H1 (cell line): ENCODE measurements around the gene SLC15A4. TPM values are rescaled to one million over a fixed set of nuclear protein-coding genes. Genes with fewer than 3 reads are reported as not detected.

ENCODE experiments used
- CTCF ChIA-PET: fragments of 300-600 bp; sonication (Branson Sonifier 250); formaldehyde crosslinking; loops from one replicate; lab custom pipeline; 2021; ENCODE audit not compliant: partially characterized antibody; lab: Charles Lee
- POLR2A ChIA-PET: fragments of 300-600 bp; sonication (Branson Sonifier 250); formaldehyde crosslinking; loops from one replicate; lab custom pipeline; 2021; ENCODE audit warnings: inconsistent platforms; ENCODE audit not compliant: partially characterized antibody; lab: Charles Lee
- DNase-seq, 2 experiments: peaks; one replicate each; pipeline versions ENCODE4 v3.0.0 to v3.0.0-alpha.2; 2010 to 2022; ENCODE audit warnings: low spot score in 2 of 2, low read depth in 1 of 2, mixed read lengths in 1 of 2
- FAIRE-seq: peaks from 2 replicates; lab custom pipeline; 2011; peaks lifted over from hg19 to GRCh38; lab: Jason Lieb, UNC
- H2AFZ ChIP-seq: 2 replicates; pipeline ENCODE4 v1.8.1; 2012; ENCODE audit warnings: low read length, inconsistent platforms
- H2AK5ac ChIP-seq: 2 replicates; pipeline ENCODE4 v1.6.1; 2013; ENCODE audit warnings: low read depth, low read length
- H2BK120ac ChIP-seq: replicated peaks from 2 replicates; pipeline ENCODE3; 2013; ENCODE audit warnings: low read depth, low read length, inconsistent platforms
- H2BK12ac ChIP-seq: 2 replicates; pipeline ENCODE4 v1.6.1; 2013; ENCODE audit warnings: low read depth, low read length
- H2BK15ac ChIP-seq: 2 replicates; pipeline ENCODE4 v1.6.1; 2013; ENCODE audit warnings: low read length
- H2BK20ac ChIP-seq: 2 replicates; pipeline ENCODE4 v1.6.1; 2013; ENCODE audit warnings: low read length
- H2BK5ac ChIP-seq: 2 replicates; pipeline ENCODE4 v1.6.1; 2013; ENCODE audit warnings: low read depth, low read length
- H3K14ac ChIP-seq: 2 replicates; pipeline ENCODE4 v1.6.1; 2013; ENCODE audit warnings: inconsistent platforms; ENCODE audit not compliant: insufficient read length
- H3K18ac ChIP-seq: 2 replicates; pipeline ENCODE4 v1.6.1; 2013; ENCODE audit warnings: low read length; ENCODE audit errors: extremely low read depth
- H3K23ac ChIP-seq: 2 replicates; pipeline ENCODE4 v1.6.1; 2013; ENCODE audit warnings: inconsistent platforms; ENCODE audit not compliant: insufficient read length
- H3K23me2 ChIP-seq: 2 replicates; pipeline ENCODE4 v1.6.1; 2013; ENCODE audit warnings: low read depth, low read length
- H3K27ac ChIP-seq: 2 replicates; pipeline ENCODE4 v1.6.1; 2011; ENCODE audit warnings: low read depth, low read length, inconsistent platforms
- H3K27me3 ChIP-seq, 4 experiments: replicated peaks in 1 of 4; 1 replicate in 1 of 4; 2 replicates in 3 of 4; pipeline versions ENCODE4 v1.6.1 to v1.8.1; 2011 to 2013; ENCODE audit warnings: low read length in 3 of 4, mild to moderate bottlenecking in 3 of 4, inconsistent platforms in 2 of 4, mixed read lengths in 2 of 4, moderate library complexity in 1 of 4; ENCODE audit not compliant: control insufficient read depth in 3 of 4, insufficient read depth in 3 of 4; ENCODE audit errors: extremely low read depth in 1 of 4
- H3K36me3 ChIP-seq, 4 experiments: 2 replicates each; pipeline versions ENCODE4 v1.6.1 to v1.8.1; 2011 to 2013; ENCODE audit warnings: mild to moderate bottlenecking in 4 of 4, low read length in 3 of 4, moderate library complexity in 2 of 4, control low read depth in 1 of 4, inconsistent platforms in 1 of 4; ENCODE audit not compliant: insufficient read depth in 4 of 4, control insufficient read depth in 2 of 4
- H3K4ac ChIP-seq: replicated peaks from 2 replicates; pipeline ENCODE3; 2013; ENCODE audit warnings: low read length, low read depth, mixed read lengths, inconsistent platforms; ENCODE audit not compliant: insufficient read length
- H3K4me1 ChIP-seq, 4 experiments: replicated peaks in 1 of 4; 1 replicate in 1 of 4; 2 replicates in 3 of 4; pipeline versions ENCODE4 v1.6.1 to v1.8.1; 2011 to 2013; ENCODE audit warnings: low read length in 3 of 4, inconsistent platforms in 2 of 4, mixed read lengths in 1 of 4; ENCODE audit not compliant: insufficient read depth in 4 of 4, control insufficient read depth in 3 of 4
- H3K4me2 ChIP-seq, 2 experiments: 2 replicates each; pipeline versions ENCODE4 v1.6.1 to v1.8.1; 2011 to 2013; ENCODE audit warnings: low read depth in 2 of 2, low read length in 2 of 2, control low read depth in 1 of 2, inconsistent platforms in 1 of 2, mild to moderate bottlenecking in 1 of 2; ENCODE audit not compliant: insufficient read depth in 1 of 2
- H3K4me3 ChIP-seq, 4 experiments: fragments of 200-600, 300-600 bp in 1 of 4; sonication (generic), shearing (Covaris generic), sonication (Bioruptor Twin) in 1 of 4; 2 replicates each; pipeline versions ENCODE4 v1.5.1 to v1.8.1; 2011 to 2016; ENCODE audit warnings: low read length in 4 of 4, low read depth in 3 of 4, control low read depth in 2 of 4, inconsistent platforms in 2 of 4, mild to moderate bottlenecking in 2 of 4, mixed read lengths in 1 of 4, moderate library complexity in 1 of 4; ENCODE audit not compliant: insufficient read depth in 2 of 4; ENCODE audit errors: extremely low read depth in 1 of 4
- H3K56ac ChIP-seq: replicated peaks from 2 replicates; pipeline ENCODE3; 2013; ENCODE audit warnings: low read depth, mild to moderate bottlenecking, mixed read lengths, low read length, inconsistent platforms; ENCODE audit not compliant: insufficient read length
- H3K79me1 ChIP-seq: 2 replicates; pipeline ENCODE4 v1.6.1; 2013; ENCODE audit warnings: low read depth, low read length, control low read depth
- H3K79me2 ChIP-seq, 2 experiments: 2 replicates each; pipeline versions ENCODE4 v1.6.1 to v1.8.1; 2012 to 2013; ENCODE audit warnings: low read length in 2 of 2, mild to moderate bottlenecking in 2 of 2, inconsistent platforms in 1 of 2; ENCODE audit not compliant: insufficient read depth in 2 of 2, control insufficient read depth in 1 of 2
- H3K9ac ChIP-seq, 4 experiments: replicated peaks in 1 of 4; 1 replicate in 1 of 4; 2 replicates in 3 of 4; pipeline versions ENCODE4 v1.6.1 to v1.8.1; 2011 to 2013; ENCODE audit warnings: low read depth in 3 of 4, low read length in 3 of 4, control low read depth in 2 of 4, mild to moderate bottlenecking in 2 of 4, moderate library complexity in 2 of 4, inconsistent platforms in 1 of 4; ENCODE audit errors: extremely low read depth in 1 of 4
- H3K9me3 ChIP-seq, 2 experiments: 2 replicates each; pipeline versions ENCODE4 v1.6.1 to v1.8.1; 2012 to 2013; ENCODE audit warnings: mild to moderate bottlenecking in 2 of 2, moderate library complexity in 2 of 2, control low read depth in 1 of 2, inconsistent platforms in 1 of 2, low read depth in 1 of 2, low read length in 1 of 2, mixed read lengths in 1 of 2; ENCODE audit not compliant: insufficient read depth in 2 of 2
- H4K20me1 ChIP-seq, 2 experiments: replicated peaks in 1 of 2; 2 replicates each; pipeline versions ENCODE3 to v1.8.1; 2011 to 2013; ENCODE audit warnings: inconsistent platforms in 2 of 2, low read length in 2 of 2, mild to moderate bottlenecking in 1 of 2; ENCODE audit not compliant: insufficient read depth in 2 of 2, control insufficient read depth in 1 of 2
- H4K5ac ChIP-seq: 2 replicates; pipeline ENCODE4 v1.6.1; 2013; ENCODE audit warnings: low read length, low read depth, mixed read lengths, inconsistent platforms; ENCODE audit not compliant: insufficient read length
- H4K8ac ChIP-seq: 2 replicates; pipeline ENCODE4 v1.8.0; 2013; ENCODE audit warnings: mild to moderate bottlenecking, moderate library complexity, low read length, inconsistent platforms; ENCODE audit not compliant: insufficient read depth; ENCODE audit errors: extremely low read depth
- H4K91ac ChIP-seq: replicated peaks from 2 replicates; pipeline ENCODE3; 2013; ENCODE audit warnings: low read length, mixed read lengths, inconsistent platforms; ENCODE audit not compliant: insufficient read length
- ATF2 ChIP-seq: IDR thresholded peaks from 2 replicates; pipeline ENCODE4 v1.6.1; 2012; ENCODE audit warnings: low read length, inconsistent platforms
- CTBP2 ChIP-seq: IDR thresholded peaks from 2 replicates; pipeline ENCODE4 v1.7.0; 2011; ENCODE audit warnings: borderline replicate concordance, mild to moderate bottlenecking, moderate library complexity, mixed read lengths, low read length; ENCODE audit not compliant: insufficient read depth, insufficient read length
- CTCF ChIP-seq, 3 experiments: IDR thresholded peaks; 1 replicate in 2 of 3; 2 replicates in 1 of 3; pipeline versions ENCODE4 v1.5.1 to v1.6.1; 2011; ENCODE audit warnings: low read length in 3 of 3, mild to moderate bottlenecking in 3 of 3, inconsistent platforms in 2 of 3, low read depth in 1 of 3, moderate library complexity in 1 of 3; ENCODE audit not compliant: insufficient read depth in 1 of 3; ENCODE audit errors: control extremely low read depth in 1 of 3
- HDAC2 ChIP-seq, 2 experiments: fragments of 300-600 bp in 1 of 2; sonication (generic) in 1 of 2; IDR thresholded peaks; 2 replicates each; pipeline ENCODE4 v1.6.1; 2011 to 2012; ENCODE audit warnings: low read depth in 2 of 2, low read length in 2 of 2, mild to moderate bottlenecking in 2 of 2, moderate library complexity in 2 of 2, borderline replicate concordance in 1 of 2, inconsistent platforms in 1 of 2
- RAD21 ChIP-seq, 2 experiments: IDR thresholded peaks in 1 of 2; conservative IDR thresholded peaks in 1 of 2; 2 replicates each; pipeline ENCODE4 v1.6.1; 2011; ENCODE audit warnings: low read depth in 2 of 2, low read length in 2 of 2, improper control_type of control experiment in 1 of 2, inconsistent platforms in 1 of 2, mild to moderate bottlenecking in 1 of 2, moderate library complexity in 1 of 2
- TAF1 ChIP-seq: IDR thresholded peaks from 2 replicates; pipeline ENCODE4 v1.6.1; 2011; ENCODE audit warnings: mild to moderate bottlenecking, low read depth, low read length
- WGBS, 2 experiments: shearing (Covaris generic) in 1 of 2; methylation state at CpG; one replicate each; pipeline versions ENCODE4 v1.1.6 to v1.1.7; 2013 to 2015; ENCODE audit warnings: low lambda C conversion rate in 2 of 2, mixed read lengths in 2 of 2, inconsistent platforms in 1 of 2, low coverage in 1 of 2, missing lambda C conversion rate in 1 of 2; ENCODE audit not compliant: insufficient replicate concordance in 2 of 2, insufficient coverage in 1 of 2, insufficient read length in 1 of 2; ENCODE audit errors: extremely low coverage in 1 of 2, missing lambda C conversion rate in 1 of 2; 5-methylcytosine and 5-hydroxymethylcytosine counted together
- polyA plus RNA-seq, 7 experiments: library from polyadenylated mRNA; depleted of rRNA in 3 of 7; stranded (reverse) in 5 of 7; unstranded in 2 of 7; fragments of >200 nt in 5 of 7; fragments of 200-250 nt in 2 of 7; gene quantifications; 1 replicate in 5 of 7; 2 replicates in 1 of 7; 4 replicates in 1 of 7; pipeline versions ENCODE4 v1.2.1 to v1.2.3, GENCODE V29; 2011 to 2013; ENCODE audit warnings: missing spikeins in 2 of 7, mixed read lengths in 2 of 7
- total RNA-seq: library from RNA; stranded (reverse); fragmentation: NEBNext Ultra II Directional; extraction: Animal tissue kit (Norgen Biotek cat#: 25700); gene quantifications from 2 replicates; pipeline ENCODE4 v1.2.1, GENCODE V29; 2021

The SLC15A4 gene
- total and polyA plus RNA-seq, 2 of the 8 experiments (the other 6 are each of a cell fraction or from before 2014, with no cell fraction given) = 22.7 to 26.6 TPM

- H2BK12ac ChIP-seq = no peak overlapping the region
- H3K4me2 ChIP-seq = no peak overlapping the region
- H3K14ac ChIP-seq = no peak overlapping the region
- DNase-seq = peak in 1 of 2 experiments; percentile 50
- H3K4me1 ChIP-seq = peaks cover 0 to 2% (median under 1%) of the 10 kb centered on the region in 4 experiments; a peak in 2 of 7 replicates
- CTCF ChIA-PET = interaction anchor here (0.7 kb wide), 2 partner anchors 17 to 126 kb away, joined by 3 read pairs; no protein-coding TSS in a partner anchor
- TF ChIP-seq RAD21 (IDR thresholded peaks at IDR 0.05 in 1 of 2, conservative IDR thresholded peaks at IDR 0.05 in 1 of 2; ENCODE audit: low read depth in 2 of 2, low read length in 2 of 2) (peak; percentile 47 to 60), CTBP2 (no peak), ATF2 (no peak), TAF1 (no peak), HDAC2 (IDR thresholded peaks at IDR 0.05; ENCODE audit: borderline replicate concordance in 1 of 2, low read depth in 2 of 2, low read length in 2 of 2) (no peak), CTCF (IDR thresholded peaks at IDR 0.05; ENCODE audit: control extremely low read depth in 1 of 3, insufficient read depth in 1 of 3, low read depth in 1 of 3, low read length in 3 of 3) (peak; percentile 46 to 60 (median 58))
- TF ChIP-seq, all 59 proteins: peak for 2
- Histone ChIP-seq H3K4me3 (no peak overlapping the region), H2AFZ (no peak overlapping the region), H3K4ac (no peak overlapping the region), H3K79me2 (no peaks in the 10 kb centered on the region), H3K9ac (no peak overlapping the region), H3K9me3 (no peaks in the 10 kb centered on the region), H3K79me1 (no peaks in the 10 kb centered on the region), H4K8ac (no peak overlapping the region), H2BK15ac (no peak overlapping the region), H3K18ac (no peak overlapping the region), H3K23me2 (no peaks in the 10 kb centered on the region), H4K5ac (no peak overlapping the region), H2AK5ac (no peak overlapping the region), H4K20me1 (no peaks in the 10 kb centered on the region), H3K56ac (no peak overlapping the region), H2BK5ac (no peak overlapping the region), H4K91ac (no peak overlapping the region), H3K27me3 (no peaks in the 10 kb centered on the region), H3K36me3 (no peaks in the 10 kb centered on the region), H3K27ac (no peak overlapping the region), H2BK120ac (no peak overlapping the region), H2BK20ac (no peak overlapping the region), H3K23ac (no peak overlapping the region)
- no peak for FAIRE-seq
- 51% methylated on average over 11 of the region's 11 CpGs; no CpG with 5 or more reads in 1 of the 2 experiments for WGBS, 2 experiments
- POLR2A ChIA-PET = interaction anchor here (1.2 kb wide), 1 partner anchor 20 kb away, joined by 4 read pairs; the partner anchor contains the start of gene SLC15A4
Measured at GRCh38 chr12:128844031-128844635, 20.4 kb upstream of the SLC15A4 start.
